ENCODE results near the gene NOS3. TPM values are rescaled to one million over a fixed set of nuclear protein-coding genes. Genes with fewer than 3 reads are reported as not detected.

Gene NOS3
- total RNA-seq, 1 donor from 2014 or later: 7.4 TPM

DNA sequence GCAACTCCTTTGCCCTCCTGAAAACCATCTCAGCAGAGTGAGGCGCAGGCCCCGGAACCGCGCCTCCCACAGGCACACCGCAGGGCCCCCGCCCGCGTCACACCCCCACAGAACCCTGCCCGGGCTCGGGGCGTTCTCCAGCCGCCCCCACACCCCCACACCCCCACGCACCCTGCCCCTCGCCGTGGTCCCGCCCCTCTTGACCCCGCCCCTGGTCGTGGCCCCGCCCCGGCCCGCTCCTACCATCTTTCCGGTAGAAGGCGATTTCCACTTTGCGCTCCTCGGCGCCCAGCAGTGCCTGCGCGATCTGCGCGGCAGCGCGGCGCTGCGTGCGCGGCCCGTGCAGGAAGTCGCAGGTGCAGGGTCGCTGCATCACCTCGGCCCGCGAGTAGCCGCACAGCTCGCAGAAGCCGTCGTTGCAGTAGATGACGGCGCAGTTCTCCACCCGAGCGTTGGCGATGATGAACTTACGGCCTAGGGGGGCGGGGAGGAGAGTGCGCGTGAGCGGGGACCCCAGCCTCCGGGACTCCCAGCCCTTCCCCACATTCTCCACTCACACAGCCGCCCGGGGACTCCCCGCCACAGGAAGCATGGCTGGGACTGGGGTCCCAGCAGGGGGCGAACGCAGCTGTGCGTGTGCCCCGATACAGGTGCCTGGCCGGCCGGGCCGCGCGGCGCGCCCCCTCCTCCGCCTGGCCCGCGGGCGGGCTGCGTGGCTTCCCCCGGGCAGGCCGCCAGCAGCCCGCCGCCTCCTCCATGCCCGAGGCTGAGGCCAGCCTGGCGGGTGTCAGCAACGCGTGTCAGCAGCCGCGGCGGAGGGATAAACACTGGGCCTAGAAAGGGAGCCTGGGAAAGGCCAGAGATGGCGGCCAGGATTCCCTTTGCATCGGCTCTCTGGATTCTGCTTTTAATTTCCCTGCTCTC lies 16.1 kb upstream of the NOS3 start:
- Mint-ChIP-seq H3K9me3 (no peaks in the 10 kb centered on the region), H3K27ac (ENCODE audit: unreplicated experiment) (no peak overlapping the region), H3K36me3 (ENCODE audit: low read depth) (no peaks in the 10 kb centered on the region), H3K4me1 (peaks cover 59% of the 10 kb centered on the region), H3K4me3 (peak overlapping the region; percentile 86), H3K27me3 (ENCODE audit: low read depth) (peaks cover 21% of the 10 kb centered on the region)
- TF ChIP-seq, protein P1, sequence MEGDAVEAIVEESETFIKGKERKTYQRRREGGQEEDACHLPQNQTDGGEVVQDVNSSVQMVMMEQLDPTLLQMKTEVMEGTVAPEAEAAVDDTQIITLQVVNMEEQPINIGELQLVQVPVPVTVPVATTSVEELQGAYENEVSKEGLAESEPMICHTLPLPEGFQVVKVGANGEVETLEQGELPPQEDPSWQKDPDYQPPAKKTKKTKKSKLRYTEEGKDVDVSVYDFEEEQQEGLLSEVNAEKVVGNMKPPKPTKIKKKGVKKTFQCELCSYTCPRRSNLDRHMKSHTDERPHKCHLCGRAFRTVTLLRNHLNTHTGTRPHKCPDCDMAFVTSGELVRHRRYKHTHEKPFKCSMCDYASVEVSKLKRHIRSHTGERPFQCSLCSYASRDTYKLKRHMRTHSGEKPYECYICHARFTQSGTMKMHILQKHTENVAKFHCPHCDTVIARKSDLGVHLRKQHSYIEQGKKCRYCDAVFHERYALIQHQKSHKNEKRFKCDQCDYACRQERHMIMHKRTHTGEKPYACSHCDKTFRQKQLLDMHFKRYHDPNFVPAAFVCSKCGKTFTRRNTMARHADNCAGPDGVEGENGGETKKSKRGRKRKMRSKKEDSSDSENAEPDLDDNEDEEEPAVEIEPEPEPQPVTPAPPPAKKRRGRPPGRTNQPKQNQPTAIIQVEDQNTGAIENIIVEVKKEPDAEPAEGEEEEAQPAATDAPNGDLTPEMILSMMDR (conservative IDR thresholded peaks at IDR 0.05): peak; percentile 61
- DNase-seq (ENCODE audit: low read depth, low spot score): no peak

DNA sequence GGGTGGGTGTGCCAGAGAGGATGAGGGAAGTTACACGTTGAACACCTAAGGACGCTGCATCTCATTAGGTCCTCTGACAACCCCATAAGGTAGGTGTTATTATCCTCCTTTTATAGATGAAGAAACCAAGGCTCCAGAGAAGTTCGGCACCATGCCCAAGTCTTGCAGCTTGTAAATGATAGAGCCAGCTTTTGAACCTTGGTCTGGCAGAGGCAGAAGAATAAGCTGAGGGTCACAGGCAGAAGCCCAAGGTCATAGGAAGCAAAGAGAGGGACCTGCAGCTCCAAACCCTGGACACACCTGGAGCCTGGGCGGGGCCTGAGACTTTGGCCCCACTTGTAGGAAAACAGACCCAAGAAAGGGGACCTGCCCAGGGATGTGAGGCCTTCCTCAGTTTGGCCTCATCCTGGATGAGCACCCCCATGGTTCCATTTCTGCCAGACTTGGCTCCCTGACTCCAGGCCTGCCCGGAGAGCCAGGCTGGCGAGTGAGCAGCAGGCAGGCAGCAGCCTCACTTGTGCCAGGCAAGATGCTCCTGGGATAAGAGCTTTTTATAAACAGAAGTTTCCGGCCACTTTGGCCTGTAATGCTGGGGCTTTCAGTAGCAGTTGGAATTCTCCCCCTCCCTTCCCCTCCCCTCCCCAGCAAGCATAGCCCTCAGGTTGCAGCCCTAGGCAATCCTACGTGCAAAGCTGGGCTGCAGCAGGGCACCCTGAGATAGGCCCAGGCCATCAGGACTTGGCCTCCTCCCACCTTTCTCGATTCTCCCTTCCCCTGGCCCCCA lies 15.1 kb upstream of the NOS3 start:
- peaks cover 52% of the 10 kb centered on the region for H3K4me1 Mint-ChIP-seq
- peaks cover 23% of the 10 kb centered on the region for H3K27me3 Mint-ChIP-seq (ENCODE audit: low read depth)

DNA sequence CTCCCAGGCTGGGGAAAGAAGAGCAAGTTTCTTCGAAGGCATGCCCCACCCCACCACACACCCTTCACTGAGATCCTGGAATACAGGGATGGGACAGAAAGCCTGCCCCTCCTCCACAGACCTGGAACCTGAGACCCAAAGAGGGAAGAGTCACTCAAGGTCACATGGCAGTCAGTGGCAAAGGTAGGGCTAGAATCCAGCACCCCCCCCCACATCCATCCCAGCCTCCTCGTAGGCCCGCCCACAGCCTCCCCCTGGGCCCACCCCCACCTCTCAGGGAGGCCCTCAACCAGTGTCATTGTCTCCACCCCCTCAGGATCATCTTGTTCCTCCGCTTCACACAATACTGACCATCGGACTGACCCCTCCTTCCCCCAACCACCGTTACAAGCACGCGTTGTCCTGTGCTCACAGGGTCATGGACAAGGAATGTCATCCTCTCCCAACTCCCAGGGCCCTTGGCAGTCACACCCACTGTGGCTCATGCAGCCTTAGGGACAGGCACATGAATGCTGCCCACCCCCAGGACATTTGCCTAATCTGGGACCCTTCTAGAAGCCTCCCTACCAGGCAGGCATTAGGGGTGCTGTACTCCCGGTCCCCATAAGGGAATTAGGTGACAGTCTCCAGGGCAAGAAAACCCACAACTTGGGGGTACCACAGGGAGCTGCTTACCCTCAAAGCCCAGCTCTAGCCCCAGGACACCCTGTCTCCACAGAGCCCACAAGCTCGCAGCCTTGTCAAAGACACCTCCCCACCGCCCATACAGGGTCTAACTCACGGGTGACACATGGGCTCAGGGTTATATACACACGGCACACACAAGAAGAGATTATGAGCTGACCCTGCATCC lies 14.1 kb upstream of the NOS3 start:
- H3K27ac Mint-ChIP-seq (ENCODE audit: unreplicated experiment): no peak overlapping the region

More for the DNA sequence above, 15.1 kb upstream of the NOS3 start:
- H3K27ac Mint-ChIP-seq (ENCODE audit: unreplicated experiment): no peak overlapping the region
- H3K4me3 Mint-ChIP-seq: peak overlapping the region; percentile 93
- no peak for DNase-seq (ENCODE audit: low read depth, low spot score)
- TF ChIP-seq, protein P1 (conservative IDR thresholded peaks at IDR 0.05): no peak
- H3K36me3 Mint-ChIP-seq (ENCODE audit: low read depth): no peaks in the 10 kb centered on the region
- H3K9me3 Mint-ChIP-seq: no peaks in the 10 kb centered on the region

DNA sequence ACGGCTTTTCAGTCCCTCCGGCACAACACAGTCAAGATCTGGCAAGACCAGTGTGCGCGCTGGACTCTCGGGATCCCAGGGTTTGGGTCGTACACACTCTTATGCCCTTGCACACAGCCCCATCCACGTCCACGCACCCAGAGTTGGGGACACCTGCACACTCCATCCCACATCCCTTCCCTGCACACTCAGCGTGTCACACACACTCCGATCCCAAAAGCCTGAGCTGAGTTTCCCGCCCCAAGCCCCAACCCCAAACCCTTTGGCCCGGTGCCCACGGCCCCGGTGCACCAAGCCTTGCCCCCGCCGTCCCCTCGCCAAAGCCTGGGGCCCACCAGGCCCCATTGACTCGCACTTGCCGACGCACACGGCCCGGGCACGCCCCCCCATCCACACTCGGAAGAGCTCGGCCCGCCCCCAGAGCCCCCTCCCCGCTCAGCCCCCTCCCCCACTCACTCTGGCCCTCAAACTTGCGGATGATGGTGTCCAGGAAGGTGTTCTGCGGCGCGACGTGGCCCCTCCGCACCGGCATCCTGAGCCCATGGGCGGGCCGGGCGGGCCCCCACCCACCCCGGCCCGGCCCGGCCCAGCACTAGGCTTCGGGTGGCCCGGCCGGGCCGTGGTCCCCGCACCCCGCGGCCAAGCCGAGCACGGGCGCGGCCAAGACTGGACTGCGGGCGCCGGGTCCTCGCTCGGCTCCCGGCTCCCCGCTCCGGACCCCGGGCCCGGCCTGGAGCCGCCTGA lies 13.3 kb upstream of the NOS3 start:
- Mint-ChIP-seq H3K36me3 (ENCODE audit: low read depth) (no peaks in the 10 kb centered on the region), H3K9me3 (no peaks in the 10 kb centered on the region), H3K4me3 (peak overlapping the region; percentile 93), H3K27ac (ENCODE audit: unreplicated experiment) (no peak overlapping the region), H3K27me3 (ENCODE audit: low read depth) (peaks cover 41% of the 10 kb centered on the region), H3K4me1 (peaks cover 38% of the 10 kb centered on the region)
- TF ChIP-seq, protein P1 (conservative IDR thresholded peaks at IDR 0.05): no peak
- DNase-seq (ENCODE audit: low read depth, low spot score): no peak

More for the DNA sequence above, 14.1 kb upstream of the NOS3 start:
- TF ChIP-seq, protein P1 (conservative IDR thresholded peaks at IDR 0.05): no peak
- Mint-ChIP-seq H3K36me3 (ENCODE audit: low read depth) (no peaks in the 10 kb centered on the region), H3K9me3 (no peaks in the 10 kb centered on the region), H3K27me3 (ENCODE audit: low read depth) (peaks cover 33% of the 10 kb centered on the region), H3K4me1 (peaks cover 42% of the 10 kb centered on the region), H3K4me3 (peak overlapping the region; percentile 93)
- DNase-seq (ENCODE audit: low read depth, low spot score): no peak
